HG03432 (cell line): ENCODE results near the gene ZNF346.
A peak's percentile ranks its signal among the peaks of the same experiment; 100 is the strongest.

ENCODE experiments used
- ATAC-seq: cut with Tn5 transposase; IDR thresholded peaks from one replicate; pipeline ENCODE4 v1.9.1; 2021; ENCODE audit warnings: mild to moderate bottlenecking, moderate library complexity; ENCODE audit not compliant: unreplicated experiment

ZNF346 gene

GRCh38 chr5:177113566-177114424 lies 91.3 kb downstream of the ZNF346 start:
- ATAC-seq: peak; percentile 59

- ATAC-seq: peak; percentile 68
These were observed 94.3 kb downstream of the ZNF346 start for GRCh38 chr5:177116631-177117373.

- no peak for ATAC-seq
These were observed 95.0 kb downstream of the ZNF346 start for GRCh38 chr5:177117441-177118045.

GRCh38 chr5:177122566-177122965 lies 100.1 kb downstream of the ZNF346 start:
- no peak for ATAC-seq

- no peak for ATAC-seq
These were observed 101.4 kb downstream of the ZNF346 start for GRCh38 chr5:177123789-177124485.

- no peak for ATAC-seq
These were observed 102.0 kb downstream of the ZNF346 start for GRCh38 chr5:177124486-177124991.

- no peak for ATAC-seq
These were observed 104.3 kb downstream of the ZNF346 start for GRCh38 chr5:177126771-177127170.

GRCh38 chr5:177128551-177128981 lies 106.1 kb downstream of the ZNF346 start:
- ATAC-seq: no peak

GRCh38 chr5:177130211-177131018 lies 107.9 kb downstream of the ZNF346 start:
- no peak for ATAC-seq
